Testis (tissue), 3 donors: Measurements from ENCODE around the gene AKAP6. TPM values are rescaled to one million over a fixed set of nuclear protein-coding genes. Genes with fewer than 3 reads are reported as not detected.

Source experiments
- DNase-seq: peaks from one replicate; pipeline ENCODE4 v3.0.0-alpha.2; 2019
- H3K27ac ChIP-seq, 2 donors: fragments of 200-600 bp; sonication (generic); one replicate each; pipeline ENCODE4 v1.5.1; 2019
- H3K27me3 ChIP-seq: fragments of 200-600 bp; sonication (generic); one replicate; pipeline ENCODE4 v1.5.1; 2019
- H3K36me3 ChIP-seq: fragments of 200-600 bp; sonication (generic); one replicate; pipeline ENCODE4 v1.5.1; 2017; ENCODE audit warnings: low read depth; ENCODE audit errors: missing control alignments
- H3K4me1 ChIP-seq: fragments of 200-600 bp; sonication (generic); one replicate; pipeline ENCODE4 v1.5.1; 2019
- H3K4me3 ChIP-seq, 2 donors: fragments of 200-600 bp; sonication (generic); one replicate each; pipeline ENCODE4 v1.5.1; 2017 to 2019
- H3K9me3 ChIP-seq: fragments of 200-600 bp; sonication (generic); one replicate; pipeline ENCODE4 v1.5.1; 2017
- POLR2A ChIP-seq: fragments of 450-650 bp; IDR thresholded peaks from one replicate; pipeline ENCODE4 v1.6.1; 2017; ENCODE audit warnings: antibody characterized with exemption, mild to moderate bottlenecking, moderate library complexity
- WGBS, 2 donors: methylation state at CpG; one replicate each; pipeline ENCODE4 v1.1.5; 2018; 5-methylcytosine and 5-hydroxymethylcytosine counted together
- intact Hi-C: fragments of 100-400 bp; cut with DNase I; formaldehyde crosslinking; loops from one replicate; pipeline ENCODE4 v1.15.1; 2023; ENCODE audit warnings: low total_unique reads
- polyA plus RNA-seq: library from polyadenylated mRNA; stranded (reverse); fragments of 350-450 nt; fragmentation: Illumina TruSeq; extraction: RNeasy Lipid Tissue Mini Kit (QIAGEN cat#74804); gene quantifications from one replicate; pipeline ENCODE4 v1.2.3, GENCODE V29; 2014; ENCODE audit warnings: low read depth, low replicate concordance; ENCODE audit not compliant: insufficient read depth
- total RNA-seq, 2 donors: library from RNA; depleted of rRNA; stranded (reverse); fragments of >200 nt; gene quantifications; one replicate each; pipeline ENCODE4 v1.2.3, GENCODE V29; 2016
- TF ChIP-seq, protein P1 (sequence below), 3 experiments: fragments of 450-650 bp in 2 of 3; fragments of 200-600 bp in 1 of 3; sonication (generic) in 1 of 3; IDR thresholded peaks; one replicate each; pipeline ENCODE4 v1.5.1; 2016 to 2019; ENCODE audit warnings: antibody characterized with exemption in 3 of 3, mild to moderate bottlenecking in 2 of 3, moderate library complexity in 1 of 3

The AKAP6 gene
- total and polyA plus RNA-seq, 3 donors from 2014 or later: 26.6 to 30.9 (median 30.9) TPM

DNA sequence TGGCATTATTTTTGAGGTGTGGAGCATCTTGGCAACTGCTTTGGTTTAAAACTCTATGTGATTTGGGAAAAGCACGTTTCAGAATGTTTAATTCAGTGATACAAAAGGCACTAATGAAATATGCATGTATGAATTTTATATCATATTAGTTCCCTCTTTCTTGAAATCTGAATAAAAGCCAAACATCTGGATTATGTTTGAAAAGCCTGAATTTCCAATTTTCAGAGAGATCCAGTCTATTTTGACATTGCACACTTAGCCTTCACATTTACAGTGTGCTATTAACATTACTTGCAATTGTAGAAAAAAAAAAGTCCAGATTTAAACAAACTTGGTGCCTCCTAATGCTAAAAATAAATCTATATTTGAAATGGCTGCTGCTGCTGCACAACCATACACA lies 390.5 kb downstream of the AKAP6 start:
- Histone ChIP-seq H3K36me3 (no peaks in the 10 kb centered on the region), H3K27me3 (no peaks in the 10 kb centered on the region), H3K9me3 (no peaks in the 10 kb centered on the region), H3K4me1 (peaks cover 4% of the 10 kb centered on the region), H3K27ac (no peak overlapping the region), H3K4me3 (no peak overlapping the region)
- no peak for DNase-seq
- WGBS, 2 donors: 60 to 72% methylated on average over 1 of the region's 1 CpG
- intact Hi-C loops: no loop called here
- TF ChIP-seq, protein P1, sequence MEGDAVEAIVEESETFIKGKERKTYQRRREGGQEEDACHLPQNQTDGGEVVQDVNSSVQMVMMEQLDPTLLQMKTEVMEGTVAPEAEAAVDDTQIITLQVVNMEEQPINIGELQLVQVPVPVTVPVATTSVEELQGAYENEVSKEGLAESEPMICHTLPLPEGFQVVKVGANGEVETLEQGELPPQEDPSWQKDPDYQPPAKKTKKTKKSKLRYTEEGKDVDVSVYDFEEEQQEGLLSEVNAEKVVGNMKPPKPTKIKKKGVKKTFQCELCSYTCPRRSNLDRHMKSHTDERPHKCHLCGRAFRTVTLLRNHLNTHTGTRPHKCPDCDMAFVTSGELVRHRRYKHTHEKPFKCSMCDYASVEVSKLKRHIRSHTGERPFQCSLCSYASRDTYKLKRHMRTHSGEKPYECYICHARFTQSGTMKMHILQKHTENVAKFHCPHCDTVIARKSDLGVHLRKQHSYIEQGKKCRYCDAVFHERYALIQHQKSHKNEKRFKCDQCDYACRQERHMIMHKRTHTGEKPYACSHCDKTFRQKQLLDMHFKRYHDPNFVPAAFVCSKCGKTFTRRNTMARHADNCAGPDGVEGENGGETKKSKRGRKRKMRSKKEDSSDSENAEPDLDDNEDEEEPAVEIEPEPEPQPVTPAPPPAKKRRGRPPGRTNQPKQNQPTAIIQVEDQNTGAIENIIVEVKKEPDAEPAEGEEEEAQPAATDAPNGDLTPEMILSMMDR (IDR thresholded peaks at IDR 0.05): no peak
- no peak for TF ChIP-seq POLR2A

DNA sequence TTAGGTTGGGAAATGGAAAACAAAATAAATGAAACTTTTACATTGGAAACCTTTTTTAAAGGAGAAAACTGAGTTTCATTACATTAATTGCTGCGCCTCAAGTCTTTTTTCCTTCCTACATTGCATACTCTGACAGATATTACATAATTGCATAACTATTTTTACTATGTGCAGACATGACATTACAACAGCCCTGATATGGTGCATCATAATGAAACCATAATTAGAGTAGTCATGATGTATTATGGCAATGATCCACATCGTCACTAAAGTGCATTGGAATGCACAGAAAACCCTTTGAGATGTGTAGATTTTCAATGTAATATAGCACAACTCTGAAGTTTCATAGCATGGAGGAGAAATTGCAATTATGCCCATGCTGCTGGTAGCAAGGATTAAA lies 391.8 kb downstream of the AKAP6 start:
- 81 to 94% methylated on average over 2 of the region's 2 CpGs for WGBS, 2 donors
- Histone ChIP-seq H3K27me3 (no peaks in the 10 kb centered on the region), H3K9me3 (no peaks in the 10 kb centered on the region), H3K36me3 (no peaks in the 10 kb centered on the region), H3K27ac (no peak overlapping the region), H3K4me1 (peaks cover 4% of the 10 kb centered on the region), H3K4me3 (no peak overlapping the region)
- no peak for TF ChIP-seq POLR2A
- TF ChIP-seq, protein P1 (IDR thresholded peaks at IDR 0.05): no peak
- intact Hi-C loops: no loop called here
- no peak for DNase-seq

DNA sequence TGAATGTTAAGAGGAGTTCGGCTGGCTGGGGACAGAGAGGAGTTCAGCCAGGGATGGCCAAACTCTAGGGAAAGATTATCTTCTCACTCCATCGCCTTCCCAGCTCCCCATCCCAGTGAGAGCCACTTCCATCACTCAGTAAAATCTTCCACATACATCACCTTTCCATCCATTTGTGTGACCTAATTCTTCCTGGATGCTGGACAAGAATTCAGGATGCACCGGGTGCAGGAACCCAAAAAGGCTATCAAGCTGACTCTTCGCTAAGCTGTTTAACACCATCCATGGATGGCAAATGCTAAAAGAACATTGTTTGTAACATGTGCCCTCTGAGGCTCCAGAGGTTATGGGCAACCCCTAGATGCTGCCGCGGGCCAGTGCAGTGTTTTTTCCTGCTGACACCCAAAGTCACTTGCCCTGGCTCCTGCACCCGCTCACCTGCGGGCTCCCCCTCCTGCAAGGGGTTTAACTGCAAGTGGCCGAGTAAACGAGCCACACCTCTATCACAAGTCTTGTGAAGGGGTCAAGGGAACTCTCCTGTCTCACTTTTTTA lies 393.6 kb downstream of the AKAP6 start:
- intact Hi-C loops: no loop called here
- Histone ChIP-seq H3K4me1 (peaks cover 4% of the 10 kb centered on the region), H3K9me3 (no peaks in the 10 kb centered on the region), H3K27me3 (no peaks in the 10 kb centered on the region), H3K27ac (no peak overlapping the region), H3K36me3 (no peaks in the 10 kb centered on the region), H3K4me3 (no peak overlapping the region)
- TF ChIP-seq, protein P1 (IDR thresholded peaks at IDR 0.05): no peak
- no peak for TF ChIP-seq POLR2A
- WGBS, 2 donors: 91 to 95% methylated on average over 10 of the region's 10 CpGs
- no peak for DNase-seq

GRCh38 chr14:32724867-32725471 lies 395.9 kb downstream of the AKAP6 start:
- H3K27me3 ChIP-seq: no peaks in the 10 kb centered on the region
- no peaks in the 10 kb centered on the region for H3K9me3 ChIP-seq
- no peak for TF ChIP-seq POLR2A
- TF ChIP-seq, protein P1 (IDR thresholded peaks at IDR 0.05): no peak
- intact Hi-C loops: no loop called here
- H3K27ac ChIP-seq: no peak overlapping the region
- no peak overlapping the region for H3K4me3 ChIP-seq
- no peaks in the 10 kb centered on the region for H3K4me1 ChIP-seq
- no peak for DNase-seq
- H3K36me3 ChIP-seq: no peaks in the 10 kb centered on the region
- 38 to 41% methylated on average over 6 of the region's 6 CpGs for WGBS, 2 donors

GRCh38 chr14:32726516-32726915 lies 397.4 kb downstream of the AKAP6 start:
- Histone ChIP-seq H3K27me3 (no peaks in the 10 kb centered on the region), H3K9me3 (no peaks in the 10 kb centered on the region), H3K36me3 (no peaks in the 10 kb centered on the region), H3K4me1 (no peaks in the 10 kb centered on the region), H3K4me3 (no peak overlapping the region), H3K27ac (no peak overlapping the region)
- TF ChIP-seq POLR2A: no peak
- TF ChIP-seq, protein P1 (IDR thresholded peaks at IDR 0.05): no peak
- no peak for DNase-seq
- 89 to 95% methylated on average over 4 of the region's 4 CpGs for WGBS, 2 donors
- intact Hi-C loops: no loop called here
